Activated CD8-positive, alpha-beta memory T cell treated with anti-CD3 and anti-CD28 coated beads for 36 hours (primary cell): ENCODE measurements around the gene PLD1. TPM values are rescaled to one million over a fixed set of nuclear protein-coding genes. Genes with fewer than 3 reads are reported as not detected.
"Not testable (repeated sequence)": the region's sequence is repeated elsewhere in the genome, so short reads cannot be mapped to it uniquely, and the experiment has no call there.

Experiments used
- CTCF ChIA-PET: fragments of 350-600 bp; sonication (Branson Sonifier 250); formaldehyde crosslinking; loops from one replicate; lab custom pipeline; 2021; ENCODE audit warnings: antibody characterized with exemption; lab: Charles Lee
- POLR2A ChIA-PET: fragments of 350-600 bp; sonication (Branson Sonifier 250); formaldehyde crosslinking; loops from one replicate; lab custom pipeline; 2021; ENCODE audit warnings: antibody characterized with exemption; lab: Charles Lee
- total RNA-seq, 2 experiments: library from RNA; stranded (reverse); gene quantifications; one replicate each; pipeline ENCODE4 v1.2.3, GENCODE V29; 2021

Gene PLD1
- total RNA-seq, 2 experiments from 2014 or later: 0.19 to 0.80 TPM

- ChIA-PET POLR2A (no interaction called here), CTCF (interaction anchor here (2.2 kb wide), 1 partner anchor 400 kb away, joined by 7 read pairs; no protein-coding TSS in a partner anchor)
Observed at GRCh38 chr3:171565481-171566058, 244.7 kb downstream of the PLD1 start.

DNA sequence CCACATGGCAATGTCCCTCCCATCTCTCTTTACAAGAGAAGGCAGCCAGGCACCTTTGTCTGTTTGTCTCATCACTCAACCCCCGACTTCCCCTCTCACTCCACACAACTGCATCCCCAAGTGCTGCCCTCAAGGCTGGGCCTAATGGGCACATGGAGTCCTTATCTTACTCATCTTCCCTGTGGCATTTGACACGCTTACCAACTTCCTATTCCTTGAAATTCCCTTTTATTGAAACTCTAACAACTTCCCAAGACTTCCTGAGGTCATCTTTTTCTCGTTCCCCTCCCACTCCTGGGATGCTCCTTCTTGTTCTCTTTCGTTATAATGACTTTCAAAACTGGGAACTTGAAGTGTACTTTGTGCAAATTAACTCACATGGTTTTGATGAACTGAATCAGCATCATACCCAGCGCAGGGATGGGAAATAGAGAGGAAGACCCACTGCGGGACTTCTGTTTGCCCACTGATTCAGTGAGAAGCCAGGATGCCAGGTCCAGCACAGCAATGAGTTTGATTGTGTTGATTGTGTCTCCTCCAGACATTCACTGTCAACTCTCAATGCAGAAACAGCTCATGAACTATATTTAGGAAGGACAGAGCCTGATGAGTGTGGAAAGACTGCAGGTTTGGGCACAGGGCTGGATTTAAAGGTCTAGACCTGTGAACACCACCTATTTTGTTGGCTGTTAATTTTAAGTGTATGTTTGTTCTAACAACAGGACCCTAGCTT, 245.4 kb downstream of the PLD1 start:
- POLR2A ChIA-PET: no interaction called here
- CTCF ChIA-PET: interaction anchor here (2.2 kb wide), 1 partner anchor 399 kb away, joined by 7 read pairs; no protein-coding TSS in a partner anchor

- POLR2A ChIA-PET: no interaction called here
- CTCF ChIA-PET: interaction anchor here (0.6 to 1.4 kb wide), 3 partner anchors 11 to 398 kb away, joined by 3 read pairs; no protein-coding TSS in a partner anchor
Observed at GRCh38 chr3:171563298-171563697, 247.0 kb downstream of the PLD1 start.

DNA sequence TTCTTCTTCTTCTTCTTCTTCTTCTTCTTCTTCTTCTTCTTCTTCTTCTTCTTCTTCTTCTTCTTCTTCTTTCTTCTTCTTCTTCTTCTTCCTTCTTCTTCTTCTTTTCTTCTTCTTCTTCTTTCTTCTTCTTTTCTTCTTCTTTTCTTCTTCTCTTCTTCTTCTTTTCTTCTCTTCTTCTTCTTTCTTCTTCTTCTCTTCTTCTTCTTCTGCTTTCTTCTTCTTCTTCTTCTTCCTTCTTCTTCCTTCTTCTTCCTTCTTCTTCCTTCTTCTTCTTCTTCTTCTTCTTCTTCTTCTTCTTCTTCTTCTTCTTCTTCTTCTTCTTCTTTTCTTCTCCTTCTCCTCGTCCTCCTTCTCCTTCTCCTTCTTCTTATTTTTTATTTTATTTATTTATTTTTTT, 247.8 kb downstream of the PLD1 start:
- CTCF ChIA-PET: interaction anchor here (1.3 to 1.4 kb wide), 2 partner anchors 10 to 397 kb away, joined by 3 read pairs; no protein-coding TSS in a partner anchor
- POLR2A ChIA-PET: not testable (repeated sequence)

- ChIA-PET POLR2A (no interaction called here), CTCF (interaction anchor here (0.7 to 1.4 kb wide), 3 partner anchors 9 to 396 kb away, joined by 3 read pairs; no protein-coding TSS in a partner anchor)
Observed at GRCh38 chr3:171561596-171562323, 248.5 kb downstream of the PLD1 start.

- POLR2A ChIA-PET: no interaction called here
- CTCF ChIA-PET: interaction anchor here (0.6 kb wide), 1 partner anchor 23 kb away, joined by 4 read pairs; no protein-coding TSS in a partner anchor
Observed at GRCh38 chr3:171559586-171559985, 250.7 kb downstream of the PLD1 start.

GRCh38 chr3:171558188-171558696, 252.0 kb downstream of the PLD1 start:
- CTCF ChIA-PET: no interaction called here
- POLR2A ChIA-PET: no interaction called here

GRCh38 chr3:171557173-171557572, 253.1 kb downstream of the PLD1 start:
- CTCF ChIA-PET: no interaction called here
- POLR2A ChIA-PET: no interaction called here

DNA sequence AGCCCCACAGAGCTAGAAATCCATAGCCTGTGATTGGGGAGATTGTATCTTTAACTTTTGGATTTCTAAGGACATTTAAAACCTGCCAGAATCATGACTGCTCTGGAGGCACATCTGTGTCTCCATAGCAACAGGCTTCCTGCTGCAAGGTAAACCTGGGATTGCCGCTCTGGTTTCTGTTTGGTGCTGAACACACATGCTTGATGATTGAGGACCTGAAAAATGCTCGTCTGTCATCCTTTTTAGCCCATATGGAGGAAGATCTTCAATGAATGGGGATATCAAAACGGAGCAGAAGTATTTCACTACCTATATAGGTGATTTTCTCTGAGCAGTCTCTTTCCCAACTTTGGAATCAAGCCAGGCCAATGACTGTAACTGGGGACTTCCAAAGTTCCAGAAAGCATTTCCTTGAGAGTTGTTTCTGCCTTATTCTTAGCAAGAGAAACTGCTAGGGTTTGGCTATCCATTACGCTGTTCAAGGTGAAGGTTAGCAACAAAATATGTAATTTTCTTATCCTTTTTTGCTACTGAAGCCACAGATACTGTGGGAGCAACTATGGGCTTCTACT, 253.6 kb downstream of the PLD1 start:
- POLR2A ChIA-PET: no interaction called here
- CTCF ChIA-PET: no interaction called here

DNA sequence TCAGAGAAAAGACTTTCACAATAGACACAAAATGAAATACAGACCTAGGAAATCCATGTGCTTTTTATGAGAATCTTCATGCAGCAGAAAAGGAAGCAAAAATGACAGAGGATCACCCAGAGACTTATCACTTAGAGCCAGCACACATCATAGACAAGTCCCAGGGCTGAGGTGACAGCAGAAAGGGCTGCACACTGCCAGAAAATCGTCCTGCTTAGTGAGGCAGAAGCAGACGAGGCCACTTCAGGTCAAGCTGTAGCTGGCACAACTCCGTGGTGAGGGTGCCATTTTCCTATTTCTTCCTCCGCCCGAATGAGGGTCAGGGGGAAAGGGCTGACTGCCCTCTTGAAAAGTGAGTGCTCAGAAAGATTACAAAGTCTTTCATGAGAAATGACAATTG, 254.1 kb downstream of the PLD1 start:
- CTCF ChIA-PET: no interaction called here
- POLR2A ChIA-PET: no interaction called here

DNA sequence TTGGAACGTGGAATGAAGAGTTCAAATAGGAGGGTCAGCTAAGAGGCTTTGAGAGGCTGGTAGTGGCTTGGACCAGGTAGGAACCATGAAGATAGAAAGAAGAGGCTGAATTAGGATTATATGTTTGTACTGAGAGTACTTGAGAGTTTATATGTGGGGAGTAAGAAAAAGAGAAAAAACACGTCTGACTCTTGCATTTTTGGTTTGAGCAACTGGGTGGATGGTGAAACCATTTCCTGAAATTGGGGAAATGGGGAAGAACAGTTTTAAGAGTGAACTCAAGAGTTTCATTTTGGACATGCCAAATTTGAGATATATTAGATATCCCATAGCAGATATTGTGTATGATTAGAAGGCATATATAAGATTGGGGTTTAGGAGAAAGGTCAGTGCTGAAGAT, 257.2 kb downstream of the PLD1 start:
- POLR2A ChIA-PET: no interaction called here
- CTCF ChIA-PET: interaction anchor here (0.6 to 1.3 kb wide), 2 partner anchors 9 to 76 kb away, joined by 3 read pairs; no protein-coding TSS in a partner anchor

DNA sequence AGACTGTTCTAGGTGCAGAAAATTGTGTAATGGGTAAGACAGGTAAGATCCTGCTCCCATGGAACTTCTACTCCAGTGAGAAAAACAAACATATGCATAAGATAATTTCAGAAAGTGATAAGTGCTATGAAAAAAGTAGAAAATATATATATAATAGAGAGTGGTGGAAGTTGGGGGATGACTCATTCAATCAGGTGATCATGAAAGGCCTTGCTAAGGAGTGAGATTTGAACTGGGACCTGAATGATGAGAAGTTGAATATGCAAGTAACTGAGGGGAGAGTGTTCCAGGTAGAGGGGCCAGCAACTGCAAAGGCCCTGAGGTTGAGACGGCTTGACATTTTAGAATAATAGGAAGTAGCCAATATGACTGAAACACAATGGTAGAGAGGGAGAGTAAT, 257.8 kb downstream of the PLD1 start:
- ChIA-PET POLR2A (no interaction called here), CTCF (interaction anchor here (1.3 kb wide), 1 partner anchor 10 kb away, joined by 3 read pairs; no protein-coding TSS in a partner anchor)

GRCh38 chr3:171551296-171551695, 259.0 kb downstream of the PLD1 start:
- ChIA-PET POLR2A (no interaction called here), CTCF (no interaction called here)

Other genes with a start within 250 kb of the PLD1 start
- gene TMEM212, start 32.9 kb upstream of the PLD1 start, total RNA-seq: not detected
- gene FNDC3B, start 229.1 kb upstream of the PLD1 start, total RNA-seq: 10 to 100 TPM; 19.0 to 24.2 TPM